ENCODE results near the gene OR7G1.

OR7G1 gene

GRCh38 chr19:9065457-9066014 is 50.0 kb downstream of the OR7G1 start:
- no peak for TF ChIP-seq CTCF (IDR thresholded peaks at IDR 0.05; ENCODE audit: extremely low read depth, missing control alignments)
- no peak for DNase-seq (ENCODE audit: low spot score)
